Central memory CD8-positive, alpha-beta T cell (primary cell): ENCODE measurements around the gene THBS3.
"Not testable (repeated sequence)": the region's sequence is repeated elsewhere in the genome, so short reads cannot be mapped to it uniquely, and the experiment has no call there.

ENCODE experiments used
- ATAC-seq: fragments of 150-1000 bp; cut with Tn5 transposase; replicated peaks from 2 replicates; pipeline ENCODE4 v1.10.0; 2022; ENCODE audit warnings: mild to moderate bottlenecking, moderate FRiP score, moderate number of reproducible peaks; ENCODE audit not compliant: poor library complexity, severe bottlenecking; ENCODE audit errors: extremely low read depth
- DNase-seq, 2 donors: peaks; one replicate each; pipeline ENCODE4 v3.0.0; 2021; ENCODE audit warnings: low spot score in 2 of 2
- H3K27ac Mint-ChIP-seq: one replicate; pipeline ENCODE4 v1.8.0; 2022; ENCODE audit warnings: low read depth, mild to moderate bottlenecking, moderate library complexity, mixed read lengths
- H3K27me3 Mint-ChIP-seq: one replicate; pipeline ENCODE4 v1.8.0; 2022; ENCODE audit warnings: mixed read lengths
- H3K36me3 Mint-ChIP-seq: one replicate; pipeline ENCODE4 v1.8.0; 2022; ENCODE audit warnings: mild to moderate bottlenecking, moderate library complexity, mixed read lengths; ENCODE audit not compliant: insufficient read depth
- H3K4me1 Mint-ChIP-seq: one replicate; pipeline ENCODE4 v1.8.0; 2022; ENCODE audit warnings: mixed read lengths
- H3K4me3 Mint-ChIP-seq: one replicate; pipeline ENCODE4 v1.8.0; 2022; ENCODE audit warnings: mild to moderate bottlenecking, moderate library complexity, mixed read lengths
- H3K9me3 Mint-ChIP-seq: one replicate; pipeline ENCODE4 v1.8.0; 2022; ENCODE audit warnings: mixed read lengths

The THBS3 gene

DNA sequence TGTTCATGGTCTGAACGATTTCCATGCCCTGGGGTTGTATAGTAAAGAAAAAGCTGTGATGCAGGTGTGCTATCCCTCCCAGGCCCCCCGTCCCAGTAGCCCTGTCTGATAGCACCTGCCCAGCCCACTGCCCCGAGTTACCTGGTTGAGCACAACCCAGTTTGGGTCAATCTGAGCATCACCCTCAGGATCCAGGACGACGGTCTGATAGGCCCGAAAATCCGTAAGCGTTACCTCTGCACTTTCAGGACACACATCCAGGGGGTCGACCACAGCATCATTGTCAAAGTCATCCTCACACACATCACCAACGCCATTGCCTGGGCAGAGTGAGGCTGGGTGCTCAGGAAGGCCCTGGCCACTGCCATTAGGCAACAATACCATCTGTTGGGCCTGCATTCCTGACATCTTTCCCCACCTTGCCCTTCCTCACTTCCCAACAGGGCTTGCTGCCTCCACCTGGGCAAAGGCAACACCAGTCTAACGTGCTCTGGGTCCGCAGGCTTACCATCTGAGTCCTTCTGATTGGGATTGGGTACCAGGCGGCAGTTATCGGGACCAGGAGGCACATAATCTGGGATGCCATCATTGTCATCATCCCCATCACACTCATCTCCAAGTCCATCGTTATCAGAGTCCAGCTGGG, 9.7 kb downstream of the THBS3 start:
- ATAC-seq (no peak), DNase-seq (no peak)
- Mint-ChIP-seq H3K27me3 (no peaks in the 10 kb centered on the region), H3K27ac (peak overlapping the region; percentile 63), H3K4me3 (no peak overlapping the region), H3K4me1 (peaks cover 25% of the 10 kb centered on the region), H3K36me3 (peaks cover 10% of the 10 kb centered on the region), H3K9me3 (no peaks in the 10 kb centered on the region)

- Mint-ChIP-seq H3K27me3 (no peaks in the 10 kb centered on the region), H3K4me1 (peaks cover 32% of the 10 kb centered on the region), H3K36me3 (peaks cover 10% of the 10 kb centered on the region), H3K4me3 (no peak overlapping the region), H3K9me3 (no peaks in the 10 kb centered on the region), H3K27ac (no peak overlapping the region)
- no peak for DNase-seq
- no peak for ATAC-seq
These were observed 10.6 kb downstream of the THBS3 start for GRCh38 chr1:155196893-155197638.

GRCh38 chr1:155196103-155196892, 11.4 kb downstream of the THBS3 start:
- Mint-ChIP-seq H3K4me3 (peak overlapping the region; percentile 94), H3K4me1 (peaks cover 34% of the 10 kb centered on the region), H3K27ac (no peak overlapping the region), H3K9me3 (no peaks in the 10 kb centered on the region), H3K36me3 (peaks cover 10% of the 10 kb centered on the region), H3K27me3 (no peaks in the 10 kb centered on the region)
- no peak for ATAC-seq
- no peak for DNase-seq

DNA sequence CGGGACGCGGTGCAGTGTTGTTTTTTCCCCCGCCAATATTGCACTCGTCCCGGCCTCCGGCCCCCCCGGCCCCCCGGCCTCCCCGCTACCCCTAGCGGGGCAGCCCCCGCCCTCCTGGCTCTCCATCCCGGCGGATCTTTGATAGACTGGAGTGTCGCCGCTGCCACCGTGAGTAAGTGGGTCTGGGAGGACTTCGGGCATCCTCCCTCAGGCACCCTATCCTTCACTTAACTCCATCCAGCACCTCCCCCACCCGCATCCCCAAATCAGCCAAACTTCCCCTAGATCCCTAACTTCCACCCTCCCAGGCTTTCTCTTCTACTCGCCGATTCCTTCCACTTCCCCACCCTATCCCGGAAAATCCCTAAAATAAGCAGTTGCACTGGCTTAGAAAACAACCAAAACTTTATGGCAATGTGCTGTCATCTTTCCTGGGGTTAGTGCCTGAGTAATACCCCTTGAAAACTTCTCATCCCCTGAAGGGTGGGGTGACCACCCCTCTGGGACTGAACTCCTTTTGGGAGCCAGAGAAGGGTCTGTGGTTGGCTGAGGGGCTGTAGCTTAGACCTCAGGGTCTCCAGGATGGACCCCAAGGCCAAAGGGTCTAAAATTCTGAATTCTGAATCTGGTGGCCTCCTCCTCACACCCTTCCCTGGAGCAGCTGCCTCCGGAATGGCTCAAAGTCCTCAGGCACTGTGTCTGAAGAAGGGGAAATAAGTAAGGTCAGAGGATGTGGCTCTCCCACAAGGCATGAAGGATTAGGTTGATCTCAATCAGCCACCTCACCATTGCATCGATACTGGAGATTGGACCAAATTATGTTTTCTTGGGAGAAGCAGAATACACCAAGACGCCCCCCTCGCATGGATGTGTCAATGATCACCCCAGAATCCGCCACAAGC, 12.2 kb downstream of the THBS3 start:
- Mint-ChIP-seq H3K4me3 (peak overlapping the region; percentile 94), H3K9me3 (no peaks in the 10 kb centered on the region), H3K36me3 (peaks cover 10% of the 10 kb centered on the region), H3K4me1 (peaks cover 34% of the 10 kb centered on the region), H3K27ac (peak overlapping the region; percentile 95), H3K27me3 (no peaks in the 10 kb centered on the region)
- DNase-seq = no peak
- ATAC-seq = no peak

- H3K9me3 Mint-ChIP-seq, ATAC-seq, H3K27me3 Mint-ChIP-seq, DNase-seq, H3K36me3 Mint-ChIP-seq: not testable (repeated sequence)
- H3K4me3 Mint-ChIP-seq = peak overlapping the region; percentile 94
- peaks cover 34% of the 10 kb centered on the region for H3K4me1 Mint-ChIP-seq
- H3K27ac Mint-ChIP-seq = peak overlapping the region; percentile 95
These were observed 13.8 kb downstream of the THBS3 start for GRCh38 chr1:155193991-155194240.

- Mint-ChIP-seq H3K36me3 (peaks cover 10% of the 10 kb centered on the region), H3K27ac (peak overlapping the region; percentile 95), H3K27me3 (no peaks in the 10 kb centered on the region), H3K9me3 (no peaks in the 10 kb centered on the region), H3K4me3 (peak overlapping the region; percentile 94), H3K4me1 (peaks cover 35% of the 10 kb centered on the region)
- ATAC-seq = peak; percentile 22
- peak; percentile 38 to 62 for DNase-seq
These were observed 14.3 kb downstream of the THBS3 start for GRCh38 chr1:155193275-155193990.

DNA sequence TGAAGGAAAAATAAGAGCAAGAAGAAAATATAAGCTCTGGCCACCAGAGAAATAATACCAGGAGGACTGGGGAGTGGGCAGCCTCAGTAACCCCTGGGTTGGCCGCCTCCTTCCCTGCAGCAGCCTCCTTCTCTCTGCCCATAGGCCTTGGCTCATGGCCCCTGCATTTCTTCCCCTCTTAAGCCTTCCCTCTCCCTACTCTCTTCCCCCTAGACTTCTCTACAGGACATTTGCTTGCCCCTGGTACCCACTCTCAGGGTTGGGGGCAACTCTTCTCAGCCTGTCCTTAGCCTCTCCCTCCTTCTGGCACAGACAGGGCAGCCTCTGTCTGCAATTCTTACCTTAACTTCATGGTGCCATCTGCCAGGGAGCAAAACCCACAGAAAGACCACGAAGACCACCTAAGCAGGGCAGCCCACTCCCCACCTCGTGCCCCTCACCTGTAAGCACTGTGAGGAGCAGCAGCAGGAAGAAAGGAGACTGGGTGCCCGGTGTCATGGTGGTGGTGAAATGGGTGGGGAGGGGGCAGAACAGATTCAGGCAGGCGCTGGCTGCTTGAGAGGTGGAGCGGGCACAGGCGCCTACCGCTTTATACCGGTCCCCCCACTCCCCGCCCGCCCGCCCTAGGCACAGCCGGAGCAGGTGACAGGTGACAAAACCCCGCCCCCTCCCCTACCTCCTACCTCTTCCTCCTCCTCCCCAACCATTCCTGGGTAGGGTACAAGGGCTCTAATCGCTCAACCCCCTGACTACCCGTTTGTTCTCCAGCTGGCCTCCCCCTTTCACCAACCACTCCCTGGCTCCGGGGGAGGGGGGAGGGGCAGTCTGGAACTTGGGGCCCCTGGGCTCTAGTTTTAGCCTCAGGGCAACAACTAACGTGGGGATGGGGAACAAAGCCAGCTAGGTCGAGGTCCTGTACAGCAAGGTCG, 15.1 kb downstream of the THBS3 start:
- H3K9me3 Mint-ChIP-seq = no peaks in the 10 kb centered on the region
- ATAC-seq (no peak), DNase-seq (no peak)
- H3K4me1 Mint-ChIP-seq = peaks cover 42% of the 10 kb centered on the region
- peaks cover 10% of the 10 kb centered on the region for H3K36me3 Mint-ChIP-seq
- peak overlapping the region; percentile 94 for H3K4me3 Mint-ChIP-seq
- no peaks in the 10 kb centered on the region for H3K27me3 Mint-ChIP-seq
- H3K27ac Mint-ChIP-seq = peak overlapping the region; percentile 95

DNA sequence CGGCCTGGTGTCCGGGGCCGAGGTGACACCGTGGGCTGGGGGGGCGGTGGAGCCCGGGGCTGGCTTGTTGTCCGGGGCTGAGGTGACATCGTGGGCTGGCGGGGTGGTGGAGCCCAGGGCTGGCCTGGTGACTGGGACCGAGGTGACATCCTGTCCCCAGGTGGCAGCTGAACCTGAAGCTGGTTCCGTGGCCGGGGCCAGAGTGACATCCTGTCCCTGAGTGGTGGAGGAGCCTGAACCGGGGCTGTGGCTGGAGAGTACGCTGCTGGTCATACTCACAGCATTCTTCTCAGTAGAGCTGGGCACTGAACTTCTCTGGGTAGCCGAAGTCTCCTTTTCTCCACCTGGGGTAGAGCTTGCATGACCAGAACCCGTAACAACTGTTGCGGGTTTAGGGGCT, 15.8 kb downstream of the THBS3 start:
- no peaks in the 10 kb centered on the region for H3K27me3 Mint-ChIP-seq
- peak overlapping the region; percentile 26 for H3K27ac Mint-ChIP-seq
- H3K36me3 Mint-ChIP-seq = peaks cover 10% of the 10 kb centered on the region
- no peaks in the 10 kb centered on the region for H3K9me3 Mint-ChIP-seq
- peaks cover 42% of the 10 kb centered on the region for H3K4me1 Mint-ChIP-seq
- H3K4me3 Mint-ChIP-seq = peak overlapping the region; percentile 94
- ATAC-seq (no peak), DNase-seq (no peak)

DNA sequence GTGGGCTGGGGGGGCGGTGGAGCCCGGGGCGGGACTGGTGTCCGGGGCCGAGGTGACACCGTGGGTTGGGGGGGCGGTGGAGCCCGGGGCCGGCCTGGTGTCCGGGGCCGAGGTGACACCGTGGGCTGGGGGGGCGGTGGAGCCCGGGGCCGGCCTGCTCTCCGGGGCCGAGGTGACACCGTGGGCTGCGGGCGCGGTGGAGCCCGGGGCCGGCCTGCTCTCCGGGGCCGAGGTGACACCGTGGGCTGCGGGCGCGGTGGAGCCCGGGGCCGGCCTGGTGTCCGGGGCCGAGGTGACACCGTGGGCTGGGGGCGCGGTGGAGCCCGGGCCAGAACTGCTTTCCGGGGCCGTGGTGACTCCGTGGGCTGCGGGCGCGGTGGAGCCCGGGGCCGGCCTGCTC, 17.8 kb downstream of the THBS3 start:
- H3K9me3 Mint-ChIP-seq, H3K27ac Mint-ChIP-seq, ATAC-seq, H3K36me3 Mint-ChIP-seq, H3K4me3 Mint-ChIP-seq, DNase-seq, H3K27me3 Mint-ChIP-seq: not testable (repeated sequence)
- H3K4me1 Mint-ChIP-seq = peaks cover 40% of the 10 kb centered on the region

- Mint-ChIP-seq H3K27me3 (no peaks in the 10 kb centered on the region), H3K36me3 (peaks cover 4% of the 10 kb centered on the region), H3K9me3 (no peaks in the 10 kb centered on the region), H3K4me1 (peaks cover 24% of the 10 kb centered on the region), H3K27ac (no peak overlapping the region), H3K4me3 (peak overlapping the region; percentile 45)
- DNase-seq (no peak), ATAC-seq (no peak)
These were observed 19.4 kb downstream of the THBS3 start for GRCh38 chr1:155188268-155188667.

DNA sequence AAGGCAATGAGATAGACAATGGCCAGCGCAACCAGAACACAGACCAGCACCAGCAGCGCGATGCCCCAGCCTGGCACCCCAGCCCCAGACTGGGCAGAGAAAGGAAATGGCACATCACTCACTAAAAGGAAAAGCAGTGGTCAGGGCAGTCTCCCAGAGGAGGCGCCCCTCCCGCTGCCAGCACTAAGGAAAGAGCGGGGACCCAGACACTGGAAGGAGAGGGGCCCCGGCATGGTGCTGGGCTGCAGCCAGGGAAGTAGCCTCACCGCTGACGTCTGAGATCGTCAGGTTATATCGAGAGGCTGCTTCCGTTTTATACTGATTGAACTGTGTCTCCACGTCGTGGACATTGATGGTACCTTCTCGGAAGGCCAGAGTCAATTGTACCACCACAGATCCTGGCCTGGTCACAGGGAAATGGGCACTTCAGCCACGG, 20.2 kb downstream of the THBS3 start:
- Mint-ChIP-seq H3K36me3 (peaks cover 7% of the 10 kb centered on the region), H3K4me3 (no peak overlapping the region), H3K9me3 (no peaks in the 10 kb centered on the region), H3K4me1 (peaks cover 19% of the 10 kb centered on the region), H3K27ac (no peak overlapping the region), H3K27me3 (no peaks in the 10 kb centered on the region)
- ATAC-seq (no peak), DNase-seq (no peak)
